Activated T-helper 2 cell treated with anti-CD3 and anti-CD28 coated beads, Interferon-gamma antibody, Interleukin-2, Interleukin-4, amounts not matched to agents 10 μg/mL and 5 μg/mL and 100 μg/mL, durations not matched to agents 14 hours and 24 hours and 36 hours (primary cell): Measurements from ENCODE around the gene PARD3B. TPM values are rescaled to one million over a fixed set of nuclear protein-coding genes. Genes with fewer than 3 reads are reported as not detected.
A peak's percentile ranks its signal among the peaks of the same experiment; 100 is the strongest.

Experiments used
- DNase-seq: peaks from one replicate; pipeline ENCODE4 v3.0.0; 2021; ENCODE audit warnings: low spot score
- H3K27ac Mint-ChIP-seq: one replicate; pipeline ENCODE4 v1.8.0; 2021; ENCODE audit warnings: mixed read lengths
- H3K27me3 Mint-ChIP-seq: one replicate; pipeline ENCODE4 v1.8.0; 2021; ENCODE audit warnings: low read depth, mixed read lengths
- H3K36me3 Mint-ChIP-seq: one replicate; pipeline ENCODE4 v1.8.0; 2021; ENCODE audit warnings: low read depth, mixed read lengths
- H3K4me1 Mint-ChIP-seq: one replicate; pipeline ENCODE4 v1.8.0; 2021; ENCODE audit warnings: low read depth, mixed read lengths
- H3K4me3 Mint-ChIP-seq: one replicate; pipeline ENCODE4 v1.8.0; 2021; ENCODE audit warnings: low read depth, mild to moderate bottlenecking, moderate library complexity, mixed read lengths
- H3K9me3 Mint-ChIP-seq: one replicate; pipeline ENCODE4 v1.8.0; 2021; ENCODE audit warnings: mixed read lengths
- intact Hi-C: fragments of 100-400 bp; cut with micrococcal nuclease; formaldehyde crosslinking; loops from one replicate; pipeline ENCODE4 v1.15.1; 2023
- total RNA-seq: library from RNA; stranded (reverse); gene quantifications from 2 replicates; pipeline ENCODE4 v1.2.3, GENCODE V29; 2022

Gene PARD3B
- total RNA-seq, 1 donor from 2014 or later: 0.39 TPM

DNA sequence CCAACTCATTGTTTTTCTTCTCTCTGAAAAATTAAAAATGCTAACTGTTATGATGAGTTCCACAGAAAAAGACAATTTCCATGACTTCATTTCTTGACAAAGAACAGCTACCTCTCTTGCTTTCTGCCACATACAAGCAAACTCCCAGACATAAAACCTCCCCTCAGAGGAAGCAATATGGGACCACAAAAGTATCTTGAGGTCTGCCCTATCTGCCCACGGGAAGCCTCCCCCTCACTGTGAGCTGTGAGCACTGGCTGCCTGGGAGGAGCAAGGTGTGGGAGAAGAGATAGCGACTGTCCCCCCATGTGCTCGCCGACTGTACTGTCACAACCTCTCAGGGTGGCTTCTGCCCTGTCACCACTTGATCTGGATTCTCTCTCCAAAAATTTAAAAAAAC lies 1067.4 kb downstream of the PARD3B start:
- H3K27ac Mint-ChIP-seq: peak overlapping the region; percentile 91
- peak; percentile 41 for DNase-seq
- H3K9me3 Mint-ChIP-seq: peaks cover 10% of the 10 kb centered on the region
- H3K36me3 Mint-ChIP-seq: peaks cover 4% of the 10 kb centered on the region
- intact Hi-C loops: loop anchor here (1.0 to 5.0 kb wide), 8 partner anchors 24 to 1590 kb away; no protein-coding TSS in a partner anchor
- no peaks in the 10 kb centered on the region for H3K27me3 Mint-ChIP-seq
- peak overlapping the region; percentile 38 for H3K4me3 Mint-ChIP-seq
- peaks cover 60% of the 10 kb centered on the region for H3K4me1 Mint-ChIP-seq

DNA sequence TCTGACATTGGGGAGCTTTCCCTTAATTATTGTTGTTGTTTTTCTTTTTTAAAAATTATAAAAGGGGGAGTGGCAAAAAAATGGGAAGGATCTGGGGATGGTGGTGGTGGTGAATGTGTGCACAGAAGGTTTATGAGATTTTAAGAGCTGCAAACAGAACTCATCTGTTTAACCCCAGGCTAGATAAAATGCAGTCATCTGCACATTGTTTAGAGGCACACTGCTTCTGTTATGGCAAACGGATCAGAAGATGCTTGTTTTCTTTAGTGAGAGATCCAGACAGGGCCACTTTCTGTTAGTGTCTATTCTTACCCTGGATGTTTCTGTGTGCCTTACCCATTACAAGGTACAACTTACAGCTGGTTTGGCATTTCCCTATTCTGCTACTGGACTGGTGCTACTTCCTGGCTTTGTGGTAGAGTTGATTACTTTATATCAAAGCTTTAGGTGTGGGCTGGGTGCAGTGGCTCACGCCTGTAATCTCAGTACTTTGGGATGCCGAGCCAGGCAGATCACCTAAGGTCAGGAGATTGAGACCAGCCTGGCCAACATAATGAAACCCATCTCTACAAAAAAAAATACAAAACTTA lies 1068.8 kb downstream of the PARD3B start:
- H3K27me3 Mint-ChIP-seq: no peaks in the 10 kb centered on the region
- H3K9me3 Mint-ChIP-seq: peaks cover 10% of the 10 kb centered on the region
- intact Hi-C loops: loop anchor here (2.0 to 5.0 kb wide), 6 partner anchors 47 to 1591 kb away; no protein-coding TSS in a partner anchor
- peaks cover 4% of the 10 kb centered on the region for H3K36me3 Mint-ChIP-seq
- peak overlapping the region; percentile 32 for H3K4me3 Mint-ChIP-seq
- H3K27ac Mint-ChIP-seq: peak overlapping the region; percentile 63
- no peak for DNase-seq
- peaks cover 61% of the 10 kb centered on the region for H3K4me1 Mint-ChIP-seq

DNA sequence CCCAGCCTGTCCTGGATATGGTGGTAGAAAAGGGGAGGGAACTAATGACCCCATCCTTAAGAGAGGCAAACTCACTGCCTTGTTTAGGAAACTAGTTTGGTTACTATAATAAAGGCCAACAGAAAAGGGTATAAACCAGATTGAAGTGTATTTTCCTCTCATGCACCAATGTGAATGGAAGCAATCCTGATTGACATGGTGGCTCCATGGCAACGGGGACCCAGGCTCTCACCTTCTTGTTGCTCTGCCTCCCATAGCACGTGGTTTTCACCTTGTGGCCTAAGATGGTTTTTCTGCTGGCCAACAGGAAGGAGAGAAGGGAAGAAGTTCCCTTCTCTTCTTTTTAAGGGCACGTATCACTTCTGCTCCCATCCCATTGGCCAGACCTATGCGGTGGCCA lies 1069.7 kb downstream of the PARD3B start:
- no peak overlapping the region for H3K4me3 Mint-ChIP-seq
- H3K27me3 Mint-ChIP-seq: no peaks in the 10 kb centered on the region
- H3K4me1 Mint-ChIP-seq: peaks cover 61% of the 10 kb centered on the region
- H3K36me3 Mint-ChIP-seq: peaks cover 6% of the 10 kb centered on the region
- DNase-seq: no peak
- intact Hi-C loops: loop anchor here (5.0 kb wide), 1 partner anchor 668 kb away; no protein-coding TSS in a partner anchor
- peaks cover 6% of the 10 kb centered on the region for H3K9me3 Mint-ChIP-seq
- H3K27ac Mint-ChIP-seq: no peak overlapping the region

DNA sequence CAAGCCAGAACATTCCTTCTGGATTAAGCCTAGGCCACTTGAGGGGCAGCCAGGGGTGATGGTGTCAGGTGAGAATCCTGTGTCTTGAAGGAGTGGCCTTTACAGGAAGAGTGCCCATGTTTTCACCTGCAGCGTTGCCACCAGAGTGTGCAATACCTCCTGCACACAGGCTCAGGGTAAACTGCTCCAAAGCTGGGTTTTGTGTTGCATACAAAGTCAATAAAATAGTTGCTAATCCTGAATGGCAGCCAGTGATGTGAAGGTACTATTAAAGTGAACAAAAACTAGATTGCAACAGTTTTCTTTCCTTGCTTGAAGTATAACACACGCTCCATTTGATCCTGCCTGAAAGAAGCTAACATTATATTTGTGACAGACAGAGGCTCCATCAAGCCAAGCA lies 1072.6 kb downstream of the PARD3B start:
- Mint-ChIP-seq H3K27me3 (no peaks in the 10 kb centered on the region), H3K4me3 (no peak overlapping the region), H3K36me3 (peaks cover 2% of the 10 kb centered on the region), H3K27ac (no peak overlapping the region), H3K4me1 (peaks cover 33% of the 10 kb centered on the region), H3K9me3 (no peaks in the 10 kb centered on the region)
- intact Hi-C loops: no loop called here
- no peak for DNase-seq

DNA sequence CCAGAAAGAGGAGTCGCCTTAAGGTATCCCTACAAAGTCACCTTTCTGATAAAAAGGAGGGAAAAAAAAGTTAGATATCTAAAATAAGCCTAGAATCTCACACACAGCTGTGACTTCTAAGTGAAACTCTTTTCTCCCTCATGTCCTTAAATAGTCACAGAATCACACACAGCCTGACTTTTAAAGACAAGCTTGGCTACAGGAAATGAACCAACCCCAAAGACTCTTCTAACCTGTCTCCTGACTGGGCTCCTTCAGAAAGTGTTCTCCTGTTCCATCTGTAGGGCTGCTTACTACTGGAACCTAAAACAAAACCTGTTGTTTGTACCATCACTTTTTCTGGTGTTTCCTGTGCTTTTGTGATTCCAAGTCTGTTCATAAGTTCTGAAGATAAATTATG lies 1074.3 kb downstream of the PARD3B start:
- Mint-ChIP-seq H3K4me3 (no peak overlapping the region), H3K27me3 (no peaks in the 10 kb centered on the region), H3K27ac (peak overlapping the region; percentile 82), H3K36me3 (peaks cover 2% of the 10 kb centered on the region), H3K9me3 (no peaks in the 10 kb centered on the region), H3K4me1 (peaks cover 19% of the 10 kb centered on the region)
- no peak for DNase-seq
- intact Hi-C loops: no loop called here

DNA sequence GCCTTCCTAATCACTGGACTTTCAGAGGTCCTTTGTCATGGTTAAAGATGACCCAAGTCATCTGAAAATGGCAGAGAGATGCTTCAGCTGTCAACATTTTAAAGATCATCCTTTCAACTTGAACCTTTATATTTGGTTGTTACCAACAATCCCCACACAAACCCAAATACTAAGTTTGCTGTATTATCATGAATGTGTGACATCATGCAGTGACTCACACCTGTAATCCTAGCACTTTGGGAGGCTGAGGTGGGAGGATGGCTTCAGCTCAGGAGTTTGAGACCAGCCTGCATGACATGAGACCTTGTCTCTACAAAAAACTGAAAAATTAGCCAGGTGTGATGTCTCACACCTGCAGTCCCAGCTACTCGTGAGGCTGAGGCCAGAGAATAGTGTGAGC lies 1081.8 kb downstream of the PARD3B start:
- no peaks in the 10 kb centered on the region for H3K36me3 Mint-ChIP-seq
- peaks cover 8% of the 10 kb centered on the region for H3K4me1 Mint-ChIP-seq
- no peak overlapping the region for H3K27ac Mint-ChIP-seq
- no peak for DNase-seq
- intact Hi-C loops: no loop called here
- H3K4me3 Mint-ChIP-seq: no peak overlapping the region
- H3K9me3 Mint-ChIP-seq: no peaks in the 10 kb centered on the region
- no peaks in the 10 kb centered on the region for H3K27me3 Mint-ChIP-seq

DNA sequence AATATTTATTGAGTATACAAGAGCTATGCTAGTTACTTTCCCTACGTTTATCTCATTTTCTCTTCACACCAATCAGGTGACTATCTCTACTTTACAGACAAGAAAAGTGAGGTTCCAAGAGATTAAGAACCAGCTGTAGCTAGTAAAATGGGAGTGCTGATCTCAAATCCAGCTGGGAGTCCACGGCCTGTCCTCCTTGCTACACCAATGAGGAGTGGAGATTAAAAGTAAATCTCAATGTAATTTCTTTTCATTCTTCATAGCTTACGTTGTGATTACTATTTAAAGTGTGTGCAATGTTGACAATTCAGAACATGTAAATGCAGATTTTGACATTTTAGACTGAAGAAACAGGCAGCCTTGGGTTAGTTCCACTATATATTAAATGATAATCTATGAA lies 1083.1 kb downstream of the PARD3B start:
- Mint-ChIP-seq H3K9me3 (no peaks in the 10 kb centered on the region), H3K27ac (no peak overlapping the region), H3K27me3 (no peaks in the 10 kb centered on the region), H3K4me1 (peaks cover 8% of the 10 kb centered on the region), H3K36me3 (no peaks in the 10 kb centered on the region), H3K4me3 (no peak overlapping the region)
- intact Hi-C loops: no loop called here
- DNase-seq: no peak

DNA sequence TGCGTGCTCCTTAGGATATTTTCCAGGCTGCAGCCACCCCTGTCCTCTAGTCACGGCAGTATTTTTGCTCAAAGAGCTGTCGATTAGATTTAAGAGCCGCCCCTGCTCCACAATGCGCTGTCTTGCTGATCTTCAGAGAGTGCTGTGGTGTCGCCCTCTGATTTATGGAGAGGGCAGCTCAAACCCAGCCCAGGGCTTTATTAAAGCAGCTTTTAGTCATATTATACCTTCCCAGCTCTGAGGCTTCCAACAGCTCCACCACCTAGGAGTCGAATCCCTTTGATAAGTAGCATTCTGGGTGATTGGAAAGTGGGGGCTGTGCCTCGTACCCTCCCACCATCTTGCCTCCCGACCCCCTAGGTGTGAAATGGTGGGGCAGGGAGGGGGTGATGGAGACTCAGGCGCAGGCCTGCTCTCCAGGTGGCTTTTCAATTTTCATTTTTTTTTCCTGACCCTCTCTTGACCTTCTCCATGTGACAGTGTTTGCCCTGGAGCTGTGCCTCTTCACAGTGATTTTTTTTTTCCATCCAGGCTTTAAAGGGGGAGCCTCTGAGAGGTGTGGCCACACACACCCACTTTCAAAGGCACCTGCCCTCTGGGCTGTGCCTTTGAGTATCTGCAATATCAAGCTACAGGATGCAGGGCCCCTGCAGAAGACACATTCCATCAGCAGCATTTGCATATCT lies 1084.0 kb downstream of the PARD3B start:
- intact Hi-C loops: no loop called here
- Mint-ChIP-seq H3K36me3 (no peaks in the 10 kb centered on the region), H3K4me1 (peaks cover 10% of the 10 kb centered on the region), H3K9me3 (no peaks in the 10 kb centered on the region), H3K27me3 (no peaks in the 10 kb centered on the region), H3K4me3 (no peak overlapping the region), H3K27ac (no peak overlapping the region)
- no peak for DNase-seq

DNA sequence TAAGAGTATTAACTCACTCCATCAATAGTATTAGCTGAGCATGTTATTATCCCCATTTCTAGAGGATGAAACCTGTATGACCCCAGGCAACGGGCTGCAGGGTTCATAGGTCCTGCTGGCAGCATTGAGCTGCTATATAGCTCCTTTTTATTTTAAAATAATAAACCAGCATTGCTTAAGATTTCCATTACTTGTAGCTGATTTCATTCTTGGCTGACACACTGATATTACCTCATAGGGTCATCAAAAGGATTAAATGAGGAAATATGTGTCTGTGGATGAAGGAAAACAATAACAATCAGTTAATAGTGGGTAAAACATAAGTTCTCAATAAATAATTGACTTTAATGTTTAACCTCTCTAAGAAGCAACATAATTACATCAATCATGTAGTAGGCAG lies 1088.7 kb downstream of the PARD3B start:
- H3K9me3 Mint-ChIP-seq: no peaks in the 10 kb centered on the region
- H3K27me3 Mint-ChIP-seq: no peaks in the 10 kb centered on the region
- H3K36me3 Mint-ChIP-seq: no peaks in the 10 kb centered on the region
- H3K4me1 Mint-ChIP-seq: peaks cover 40% of the 10 kb centered on the region
- intact Hi-C loops: no loop called here
- H3K27ac Mint-ChIP-seq: no peak overlapping the region
- no peak for DNase-seq
- H3K4me3 Mint-ChIP-seq: no peak overlapping the region

DNA sequence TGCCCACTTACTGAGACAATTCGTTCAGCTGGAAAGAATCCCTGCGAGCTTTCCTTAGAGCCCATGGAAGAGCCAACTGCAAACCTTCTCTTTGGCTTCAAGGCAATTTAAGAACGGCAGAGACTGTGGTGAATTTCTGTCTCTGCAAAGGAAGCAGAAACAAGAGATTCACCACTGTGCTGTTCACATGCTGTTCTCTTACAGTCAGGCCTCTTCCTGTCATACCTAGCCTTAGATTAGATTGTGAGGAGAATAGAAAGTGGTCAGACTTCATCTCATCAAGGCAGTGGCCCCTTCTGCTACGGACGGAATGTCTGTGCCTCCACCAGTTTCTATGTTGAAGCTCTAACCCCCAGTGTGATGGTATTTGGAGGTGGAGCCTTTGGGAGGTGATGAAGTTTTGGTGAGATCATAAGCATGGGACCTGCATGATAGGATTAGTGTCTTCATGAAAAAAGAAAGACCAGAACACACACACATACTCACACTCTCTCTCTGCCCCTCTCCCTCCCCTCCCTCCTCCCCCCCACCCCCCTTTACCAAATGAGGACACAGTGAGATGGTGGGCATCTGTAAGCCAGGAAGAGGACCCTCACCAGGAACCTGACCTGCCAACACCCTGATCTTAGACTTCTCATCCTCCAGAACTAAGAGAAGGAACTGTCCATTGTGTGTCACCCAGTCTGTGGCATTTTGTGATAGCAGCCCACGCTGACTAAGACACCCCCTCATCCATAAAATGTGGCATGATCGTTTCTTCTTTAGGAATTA lies 1091.5 kb downstream of the PARD3B start:
- peak; percentile 13 for DNase-seq
- Mint-ChIP-seq H3K27me3 (no peaks in the 10 kb centered on the region), H3K27ac (peak overlapping the region; percentile 84), H3K4me1 (peaks cover 47% of the 10 kb centered on the region), H3K36me3 (peaks cover 3% of the 10 kb centered on the region), H3K9me3 (no peaks in the 10 kb centered on the region), H3K4me3 (no peak overlapping the region)
- intact Hi-C loops: loop anchor here (1.0 kb wide), 1 partner anchor 24 kb away; no protein-coding TSS in a partner anchor

DNA sequence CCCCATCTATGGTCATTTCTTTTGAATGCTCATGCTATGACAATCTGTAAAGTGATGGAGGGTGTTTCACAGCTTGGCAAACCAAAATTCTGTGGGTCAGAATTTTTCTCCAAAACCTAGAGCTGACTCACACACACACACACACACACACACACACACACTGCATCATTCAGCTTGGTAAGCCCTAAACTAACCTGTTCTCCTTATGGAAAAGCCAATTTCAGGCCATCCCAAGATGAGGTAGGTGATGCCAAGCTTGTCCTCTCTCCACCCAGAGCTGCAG lies 1092.0 kb downstream of the PARD3B start:
- H3K4me3 Mint-ChIP-seq: peak overlapping the region; percentile 2
- H3K27me3 Mint-ChIP-seq: no peaks in the 10 kb centered on the region
- H3K27ac Mint-ChIP-seq: peak overlapping the region; percentile 84
- DNase-seq: no peak
- intact Hi-C loops: no loop called here
- no peaks in the 10 kb centered on the region for H3K9me3 Mint-ChIP-seq
- H3K36me3 Mint-ChIP-seq: peaks cover 3% of the 10 kb centered on the region
- peaks cover 47% of the 10 kb centered on the region for H3K4me1 Mint-ChIP-seq

DNA sequence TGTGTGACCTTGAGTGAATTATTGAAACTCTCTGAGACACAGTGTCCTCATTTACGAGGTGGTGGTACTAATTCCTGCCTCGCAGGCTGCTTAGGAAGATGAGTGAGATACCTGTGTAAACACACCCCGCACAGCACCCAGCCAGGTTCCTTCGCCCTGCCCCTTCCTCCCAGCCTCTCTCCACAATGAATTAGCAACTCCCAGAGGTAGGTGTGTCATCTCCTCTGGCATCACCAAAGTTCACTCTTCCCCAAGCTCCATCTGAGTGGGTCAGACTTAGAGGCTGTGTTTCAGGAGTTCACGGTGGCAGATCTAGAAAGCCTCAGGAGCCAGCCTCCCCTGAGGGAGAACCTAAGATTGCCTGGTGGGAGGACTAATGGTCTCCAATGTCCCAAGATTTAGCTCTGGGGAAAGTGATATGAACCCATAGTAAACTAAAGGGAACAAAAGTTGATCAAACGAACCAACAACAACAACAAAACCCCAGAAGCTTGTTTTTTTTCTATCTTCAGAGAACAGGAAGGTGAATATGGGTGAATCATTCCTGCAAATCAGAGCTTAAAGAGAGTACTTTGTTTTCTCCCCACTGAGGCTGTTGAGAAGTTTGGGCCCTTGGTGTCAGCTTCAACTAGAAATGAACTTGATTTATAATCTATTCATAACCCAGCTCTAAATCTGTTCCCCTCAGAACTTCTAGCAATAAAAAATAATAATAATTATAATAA lies 1092.7 kb downstream of the PARD3B start:
- H3K4me1 Mint-ChIP-seq: peaks cover 51% of the 10 kb centered on the region
- H3K27me3 Mint-ChIP-seq: no peaks in the 10 kb centered on the region
- peak overlapping the region; percentile 2 for H3K4me3 Mint-ChIP-seq
- peaks cover 3% of the 10 kb centered on the region for H3K36me3 Mint-ChIP-seq
- no peak for DNase-seq
- H3K9me3 Mint-ChIP-seq: no peaks in the 10 kb centered on the region
- intact Hi-C loops: no loop called here
- peak overlapping the region; percentile 84 for H3K27ac Mint-ChIP-seq
